Activated CD8-positive, alpha-beta memory T cell treated with anti-CD3 and anti-CD28 coated beads for 4 hours (primary cell): ENCODE measurements around the gene ZMYND15.

ENCODE experiments used
- DNase-seq, 2 donors: peaks; one replicate each; pipeline ENCODE4 v3.0.0-alpha.2; 2020; ENCODE audit warnings: low read depth in 2 of 2

ZMYND15 gene

GRCh38 chr17:4742629-4743028 is 3.0 kb downstream of the ZMYND15 start:
- DNase-seq, result no peak

DNA sequence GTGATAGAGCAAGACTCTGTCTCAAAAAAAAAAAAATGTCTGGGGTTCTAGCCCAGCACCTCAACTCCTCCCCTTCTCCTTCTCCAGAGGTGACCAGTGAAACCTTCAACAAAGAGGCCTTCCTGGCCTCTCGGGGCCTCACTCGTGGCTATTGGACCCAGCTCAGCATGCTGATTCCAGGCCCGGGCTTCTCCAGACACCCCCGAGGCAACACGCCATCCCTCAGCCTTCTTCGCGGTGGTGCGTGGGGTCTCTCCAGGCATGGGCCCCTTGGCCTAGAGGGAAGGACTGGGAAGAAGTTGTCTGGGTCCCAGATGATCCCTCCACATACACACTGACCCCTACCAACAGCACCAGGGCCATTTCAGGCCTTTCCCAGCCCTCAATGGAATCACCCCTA is 3.6 kb downstream of the ZMYND15 start:
- DNase-seq, result no peak

GRCh38 chr17:4743898-4744297 is 4.3 kb downstream of the ZMYND15 start:
- no peak for DNase-seq

DNA sequence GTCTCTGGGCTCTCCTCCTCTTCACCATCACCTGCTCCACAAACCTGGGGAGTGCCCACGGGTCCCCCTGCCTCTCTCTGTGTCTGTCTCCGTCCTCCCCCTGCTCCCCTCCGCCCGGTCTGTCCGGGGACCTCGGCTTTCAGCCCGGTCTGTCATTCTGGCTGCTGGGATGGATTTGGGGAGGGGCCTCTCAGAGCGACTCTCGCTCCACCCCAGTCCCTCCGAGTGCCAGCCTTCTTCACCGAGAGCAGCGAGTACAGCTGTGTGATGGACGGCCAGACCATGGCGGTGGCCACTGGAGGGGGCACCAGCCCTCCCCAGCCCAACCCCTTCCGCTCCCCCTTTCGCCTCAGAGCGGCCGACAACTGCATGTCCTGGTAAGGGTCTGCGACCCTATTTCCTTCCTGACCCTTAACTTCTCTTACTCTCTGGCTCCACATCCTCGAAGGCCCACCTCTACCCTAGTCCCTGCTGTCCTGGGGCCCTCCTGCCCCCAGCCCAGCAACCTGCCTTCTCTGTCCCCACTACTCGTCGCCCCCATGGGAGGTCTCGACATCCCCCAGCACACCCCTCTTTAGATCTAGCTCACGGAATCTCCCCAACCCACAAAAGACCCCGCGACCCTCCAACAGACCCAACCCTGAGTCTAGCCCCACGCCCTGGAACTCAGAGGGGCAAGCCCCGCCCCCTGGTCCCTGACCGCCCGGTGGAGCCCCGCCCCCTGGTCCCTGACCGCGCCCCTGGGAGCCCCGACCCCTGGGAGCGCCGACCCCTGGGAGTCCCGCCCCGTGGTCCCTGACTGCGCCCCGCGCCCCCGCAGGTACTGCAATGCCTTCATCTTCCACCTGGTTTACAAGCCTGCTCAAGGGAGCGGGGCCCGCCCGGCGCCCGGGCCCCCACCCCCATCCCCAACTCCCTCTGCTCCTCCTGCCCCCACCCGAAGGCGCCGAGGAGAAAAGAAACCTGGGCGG is 5.7 kb downstream of the ZMYND15 start:
- DNase-seq, result no peak

- no peak for DNase-seq
Measured at GRCh38 chr17:4747847-4748246, 8.2 kb downstream of the ZMYND15 start.

DNA sequence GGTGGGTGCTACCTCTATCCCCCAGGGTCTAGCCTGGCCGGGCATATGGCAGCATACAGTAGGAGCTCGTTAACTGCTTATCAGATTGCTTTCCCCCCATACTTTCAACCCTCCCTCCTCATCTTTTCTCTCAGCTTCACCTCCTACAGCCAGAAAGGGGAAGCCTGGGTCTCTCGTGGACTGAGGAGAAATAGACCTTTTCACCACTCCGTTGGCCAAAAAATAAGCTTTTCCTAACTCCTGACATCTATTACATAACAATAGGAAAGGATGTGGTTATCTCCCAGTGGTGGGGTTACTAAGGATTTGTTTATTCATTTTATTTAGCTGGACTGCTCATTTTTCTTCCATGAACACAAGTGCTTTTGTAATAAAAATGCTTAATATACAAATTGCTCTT is 9.1 kb downstream of the ZMYND15 start:
- DNase-seq, result no peak

- no peak for DNase-seq
Measured at GRCh38 chr17:4750606-4751005, 11.0 kb downstream of the ZMYND15 start.

- no peak for DNase-seq
Measured at GRCh38 chr17:4751932-4752331, 12.3 kb downstream of the ZMYND15 start.

- no peak for DNase-seq
Measured at GRCh38 chr17:4753392-4753791, 13.8 kb downstream of the ZMYND15 start.

DNA sequence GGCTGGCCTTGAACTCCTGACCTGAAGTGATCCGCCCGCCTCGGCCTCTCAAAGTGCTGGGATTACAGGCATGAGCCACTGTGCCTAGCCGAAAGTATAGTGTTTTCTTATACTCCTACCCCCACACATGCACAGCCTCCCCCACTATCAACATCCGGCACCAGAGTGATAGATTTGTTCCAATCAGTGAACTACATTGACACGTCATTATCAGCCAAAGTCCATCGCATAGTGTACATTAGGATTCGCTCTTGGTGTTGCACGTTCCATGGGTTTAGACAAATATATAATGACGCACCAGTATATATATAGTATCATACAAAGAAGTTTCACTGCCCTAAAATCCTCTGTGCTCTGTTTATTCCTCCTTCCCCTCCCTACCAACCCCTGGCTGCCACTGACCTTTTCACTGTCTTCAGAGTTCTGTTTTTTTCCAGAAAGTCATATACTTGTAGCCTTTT is 20.2 kb downstream of the ZMYND15 start:
- DNase-seq, result no peak

- DNase-seq, result no peak
Measured at GRCh38 chr17:4764595-4764994, 25.0 kb downstream of the ZMYND15 start.

DNA sequence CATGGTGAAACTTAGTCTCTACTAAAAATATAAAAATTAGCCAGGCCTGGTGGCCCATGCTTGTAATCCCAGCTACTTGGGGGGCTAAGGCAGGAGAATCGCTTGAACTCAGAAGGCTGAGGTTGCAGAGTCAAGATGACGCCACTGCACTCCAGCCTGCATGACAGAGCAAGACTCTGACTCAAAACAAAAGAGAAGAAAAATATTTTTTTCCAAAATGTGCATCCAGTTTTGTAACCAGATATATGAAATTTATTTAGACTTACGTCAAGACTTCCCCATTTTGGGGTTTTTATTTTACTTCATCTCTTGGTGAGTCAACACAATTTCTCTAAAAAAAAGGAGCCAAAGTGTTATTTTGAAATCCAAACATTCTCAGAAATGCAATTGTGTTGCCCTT is 26.6 kb downstream of the ZMYND15 start:
- DNase-seq, result no peak

DNA sequence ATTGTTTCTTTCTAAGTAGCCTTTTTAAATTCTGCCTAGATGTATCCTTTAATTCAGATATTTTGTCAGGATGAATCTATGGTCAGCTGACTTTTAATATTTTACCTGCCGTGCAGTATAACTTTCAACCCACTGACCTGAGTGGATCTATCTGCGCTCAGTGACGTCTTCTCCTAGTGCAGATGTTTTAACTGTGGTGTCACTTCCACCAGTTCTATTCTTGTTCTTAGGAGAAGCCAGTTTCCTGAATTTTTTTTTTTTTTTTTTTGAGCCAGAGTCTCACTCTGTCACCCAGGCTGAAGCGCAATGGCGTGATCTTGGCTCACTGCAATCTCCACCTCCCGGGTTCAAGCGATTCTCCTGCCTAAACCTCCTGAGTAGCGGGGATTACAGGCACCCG is 27.1 kb downstream of the ZMYND15 start:
- no peak for DNase-seq

DNA sequence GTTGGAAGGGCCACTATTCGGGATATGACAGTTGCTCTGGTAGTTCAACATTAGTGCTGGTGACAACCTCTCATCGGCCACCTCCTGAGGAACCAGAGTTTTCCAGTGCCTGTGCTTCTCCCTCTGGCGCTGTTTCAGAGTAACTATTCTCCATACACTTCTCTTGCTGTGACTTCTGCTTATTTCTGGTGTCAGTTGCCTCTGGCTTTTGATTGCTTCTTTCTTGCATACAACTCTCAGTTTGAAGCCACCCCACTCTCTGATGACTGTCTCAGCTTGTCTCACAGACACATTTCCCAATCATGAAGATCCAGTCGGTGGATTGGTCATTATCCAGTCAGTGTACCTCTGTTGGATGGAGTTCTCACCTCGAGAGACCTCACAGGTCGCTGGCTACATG is 28.7 kb downstream of the ZMYND15 start:
- no peak for DNase-seq

GRCh38 chr17:4769628-4770027 is 30.0 kb downstream of the ZMYND15 start:
- no peak for DNase-seq

DNA sequence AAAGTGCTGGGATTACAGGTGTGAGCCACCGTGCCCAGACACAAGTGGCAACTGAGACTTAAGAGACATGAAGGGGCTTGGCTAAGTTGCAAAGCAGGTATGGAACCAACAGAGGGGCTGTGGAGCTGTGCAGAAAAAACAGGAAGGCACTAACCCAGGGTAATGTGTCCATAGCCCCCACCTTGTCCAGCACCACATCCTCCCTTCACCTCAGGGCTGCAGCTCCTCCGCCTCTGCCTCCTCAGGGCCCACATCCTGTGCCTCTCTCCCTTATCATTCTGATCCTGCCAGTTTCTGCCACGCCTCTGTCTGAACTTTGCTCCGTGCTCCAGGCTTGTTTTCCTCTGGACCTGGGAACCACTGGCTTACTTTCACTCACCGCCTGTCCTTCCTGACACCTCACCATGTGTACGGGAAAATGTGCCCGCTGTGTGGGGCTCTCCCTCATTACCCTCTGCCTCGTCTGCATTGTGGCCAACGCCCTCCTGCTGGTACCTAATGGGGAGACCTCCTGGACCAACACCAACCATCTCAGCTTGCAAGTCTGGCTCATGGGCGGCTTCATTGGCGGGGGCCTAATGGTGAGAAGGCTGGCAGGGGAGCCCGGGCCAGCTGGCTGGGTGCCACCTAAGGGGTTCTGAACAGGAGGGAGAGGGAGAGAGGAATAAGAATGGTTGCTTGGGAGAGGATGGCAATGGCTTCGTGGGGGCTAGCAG is 32.0 kb downstream of the ZMYND15 start, which contains the start of gene TM4SF5:
TSS of gene TM4SF5 (plus strand) at position 368 of the 716 bp plus-strand sequence. CDS start at position 405, 37 bp downstream.
- no peak for DNase-seq

GRCh38 chr17:4772235-4772613 is 32.6 kb downstream of the ZMYND15 start:
- DNase-seq, result no peak

- DNase-seq, result no peak
Measured at GRCh38 chr17:4777969-4778760, 38.5 kb downstream of the ZMYND15 start.

GRCh38 chr17:4780325-4780955 is 40.8 kb downstream of the ZMYND15 start:
- DNase-seq, result no peak

DNA sequence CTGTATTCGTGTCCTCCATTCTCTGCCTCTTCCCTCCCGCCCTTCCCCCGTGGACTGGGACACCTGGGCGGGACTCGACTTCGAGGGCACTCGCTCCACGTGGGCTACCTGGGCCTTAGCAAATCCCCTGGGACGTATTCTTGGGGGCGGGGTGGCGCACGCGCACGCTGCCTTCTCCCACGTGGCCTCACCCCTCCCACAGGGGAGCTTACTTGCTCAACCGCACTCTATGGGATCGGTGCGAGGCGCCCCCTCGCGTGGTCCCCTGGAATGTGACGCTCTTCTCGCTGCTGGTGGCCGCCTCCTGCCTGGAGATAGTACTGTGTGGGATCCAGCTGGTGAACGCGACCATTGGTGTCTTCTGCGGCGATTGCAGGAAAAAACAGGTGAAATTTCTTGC is 43.0 kb downstream of the ZMYND15 start:
- no peak for DNase-seq

DNA sequence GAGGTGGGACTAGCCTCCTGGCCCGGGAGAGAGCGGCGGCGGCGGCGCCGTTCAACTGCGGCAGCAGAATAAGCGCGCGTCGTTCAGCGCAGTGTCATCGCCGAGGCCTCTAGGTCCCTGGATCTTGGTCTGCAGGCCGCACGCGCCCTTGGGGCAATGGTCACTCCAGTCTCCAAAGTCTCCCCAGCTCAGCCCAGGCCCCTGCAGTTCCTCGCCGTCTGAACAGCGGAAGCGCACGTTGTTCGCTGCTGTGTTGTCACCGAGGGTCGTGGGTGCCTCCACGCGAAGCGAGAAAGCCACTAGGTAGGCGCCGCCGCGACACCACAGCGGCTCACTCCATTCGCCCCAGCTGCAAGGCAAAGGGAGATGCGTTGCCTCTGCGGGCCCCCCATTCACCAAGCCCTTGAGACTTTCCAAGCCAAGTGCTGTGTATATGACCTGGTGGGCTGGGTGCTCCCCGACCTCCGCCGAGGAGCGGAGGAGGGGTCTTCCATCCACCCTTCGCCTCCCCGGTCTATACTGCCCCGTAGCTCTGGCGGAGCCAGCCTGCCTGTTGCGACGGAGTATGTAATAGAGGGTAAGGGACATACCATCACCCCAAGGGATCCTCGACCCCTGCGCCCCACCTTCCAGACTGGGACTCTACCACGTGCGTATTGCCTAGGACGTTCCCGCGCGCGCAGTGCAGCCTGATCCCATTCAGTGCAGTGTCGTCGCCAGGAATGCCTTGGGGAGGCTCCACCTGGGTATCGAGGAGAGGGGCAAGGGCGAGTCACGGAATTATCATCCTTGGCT is 45.9 kb downstream of the ZMYND15 start:
- DNase-seq, result no peak
